Activated T-helper 9 cell treated with anti-CD3 and anti-CD28 coated beads, Interleukin-2, amount 50 U/mL, for 16 hours (primary cell): Measurements from ENCODE around the gene APOL6.
A peak's percentile ranks its signal among the peaks of the same experiment; 100 is the strongest.
"Not testable (repeated sequence)": the region's sequence is repeated elsewhere in the genome, so short reads cannot be mapped to it uniquely, and the experiment has no call there.

ENCODE experiments used
- DNase-seq: peaks from one replicate; pipeline ENCODE4 v3.0.0-alpha.2; 2020; ENCODE audit warnings: low read depth

The APOL6 gene

DNA sequence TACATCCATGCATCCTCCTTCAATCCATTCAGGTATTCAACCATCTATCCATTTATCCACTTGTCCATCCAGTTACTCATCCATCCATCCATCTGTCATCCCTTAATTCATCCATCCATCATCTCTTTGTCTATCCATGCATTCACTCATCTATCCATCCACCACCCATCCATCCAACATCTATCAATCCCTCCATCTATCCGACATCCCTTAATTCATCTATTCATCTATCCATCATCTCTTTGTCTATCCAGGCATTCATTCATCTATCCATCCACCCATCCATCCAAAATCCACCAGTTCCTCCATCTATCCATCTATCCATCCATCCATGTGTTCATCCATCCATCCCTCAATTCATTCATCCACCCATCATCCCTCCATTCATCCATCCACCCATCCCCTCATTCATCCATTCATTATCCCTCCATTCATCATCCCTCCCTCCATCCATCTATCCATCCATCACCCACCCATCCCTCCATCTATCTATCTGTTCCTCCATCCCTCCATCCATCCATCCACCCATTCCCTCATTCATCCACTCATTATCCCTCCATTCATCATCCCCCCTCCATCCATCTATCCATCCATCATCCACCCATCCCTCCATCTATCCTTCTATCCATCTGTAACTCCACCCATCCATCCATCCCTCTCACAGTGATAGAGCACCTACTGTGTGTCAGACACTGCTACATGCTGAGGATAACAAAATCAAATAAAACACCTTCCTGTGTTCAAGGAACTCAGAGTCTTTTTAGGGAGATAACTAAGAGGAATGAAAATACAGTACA is 29.6 kb upstream of the APOL6 start:
- no peak for DNase-seq

GRCh38 chr22:35619336-35620094 is 28.7 kb upstream of the APOL6 start:
- no peak for DNase-seq

DNA sequence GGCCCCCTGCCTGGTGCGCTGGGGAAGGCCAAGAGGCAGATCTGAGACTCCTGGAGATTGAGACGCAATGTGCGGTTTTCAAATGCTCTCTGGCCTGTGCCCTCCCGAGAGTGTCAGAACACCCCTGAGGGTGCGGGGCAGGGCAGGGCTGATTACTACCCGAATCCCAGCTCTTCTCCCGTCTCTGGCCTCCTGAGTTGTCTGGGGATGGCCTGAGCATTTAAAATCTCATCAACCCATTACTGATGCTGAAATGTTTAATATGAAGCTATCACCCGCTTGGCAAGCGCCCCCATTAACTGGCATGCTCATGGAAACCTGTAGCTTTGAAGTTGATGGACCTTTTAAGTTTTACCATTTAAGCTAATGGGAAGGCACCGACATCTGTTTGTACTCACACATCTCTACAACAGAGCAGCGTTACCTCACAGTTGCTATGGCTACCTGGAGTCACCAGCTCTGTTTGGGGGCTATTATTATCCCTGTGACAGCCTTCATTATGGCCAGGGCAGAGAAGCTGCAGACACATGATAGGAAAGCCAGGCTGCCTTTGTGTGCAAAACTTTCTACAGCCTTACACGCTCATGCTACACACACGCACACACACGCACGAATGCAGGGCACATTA is 27.5 kb upstream of the APOL6 start:
- no peak for DNase-seq

- DNase-seq: no peak
These were observed 26.8 kb upstream of the APOL6 start for GRCh38 chr22:35621451-35621850.

- DNase-seq: no peak
These were observed 25.9 kb upstream of the APOL6 start for GRCh38 chr22:35622191-35622913.

DNA sequence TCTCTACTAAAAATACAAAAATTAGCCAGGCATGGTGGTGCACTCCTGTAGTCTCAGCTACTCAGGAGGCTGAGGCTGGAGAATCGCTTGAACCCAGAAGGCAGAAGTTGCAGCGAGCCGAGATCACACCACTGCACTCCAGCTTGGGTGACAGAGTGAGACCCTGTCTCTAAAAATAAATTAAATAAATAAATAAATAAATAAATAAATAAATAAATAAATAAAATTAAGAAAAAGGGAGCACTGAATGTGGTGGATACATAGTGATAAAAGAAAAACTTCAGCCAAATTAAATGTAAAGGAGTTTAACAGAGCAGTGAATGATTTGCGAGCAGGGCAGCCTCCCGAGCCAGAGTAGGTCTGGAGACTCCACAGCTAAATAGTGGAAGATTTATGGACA is 24.4 kb upstream of the APOL6 start:
- not testable (repeated sequence) for DNase-seq

DNA sequence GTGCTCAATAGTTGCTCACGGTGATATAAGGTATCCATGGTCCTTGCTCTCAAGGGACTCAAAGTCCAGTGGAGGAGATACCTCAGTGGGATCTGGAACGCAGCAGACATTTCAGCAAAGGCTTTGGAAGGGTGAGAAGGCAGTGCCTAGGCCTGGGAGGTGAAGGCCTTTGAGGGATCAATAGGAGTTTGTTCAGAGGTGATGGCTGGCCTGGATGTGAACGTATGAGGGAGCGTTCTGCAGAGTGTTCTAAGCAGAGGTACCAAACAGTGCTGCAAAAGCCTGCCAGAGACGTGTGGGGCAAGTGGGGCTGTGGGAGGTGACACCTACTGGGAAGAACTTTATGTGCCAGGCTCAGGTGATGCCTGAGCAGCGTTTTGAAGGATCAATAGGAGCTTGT is 23.7 kb upstream of the APOL6 start:
- no peak for DNase-seq

DNA sequence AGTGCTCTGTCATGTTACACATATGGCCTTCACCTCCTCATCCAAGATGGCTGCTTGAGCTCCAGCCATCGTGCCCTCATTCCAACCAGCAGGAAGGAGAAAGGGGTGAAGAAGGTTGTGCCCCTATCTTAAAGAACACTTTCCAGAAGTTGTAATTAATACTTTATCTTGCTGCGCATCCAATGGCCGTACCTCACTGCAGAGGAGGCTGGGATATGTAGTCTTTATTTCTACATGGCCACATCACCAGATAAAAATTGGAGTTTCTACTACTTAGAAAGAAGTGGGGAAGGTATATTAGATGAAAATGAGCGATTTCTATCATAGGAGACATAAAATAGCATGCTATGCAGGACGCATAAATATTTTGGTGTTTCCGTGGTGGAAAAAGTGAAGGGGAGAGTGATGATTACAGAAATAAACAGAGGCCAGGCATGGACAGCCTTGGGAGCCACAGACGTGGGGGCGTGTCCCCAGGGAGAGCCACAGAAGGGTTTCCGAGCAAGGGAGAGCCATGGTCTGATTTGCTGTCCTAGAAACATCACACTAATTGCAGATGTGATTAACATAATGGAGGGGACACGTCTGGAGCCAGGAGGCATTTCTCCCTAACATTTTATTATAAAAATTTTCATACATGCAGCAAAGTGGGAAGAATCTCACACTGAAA is 22.3 kb upstream of the APOL6 start:
- DNase-seq: no peak

DNA sequence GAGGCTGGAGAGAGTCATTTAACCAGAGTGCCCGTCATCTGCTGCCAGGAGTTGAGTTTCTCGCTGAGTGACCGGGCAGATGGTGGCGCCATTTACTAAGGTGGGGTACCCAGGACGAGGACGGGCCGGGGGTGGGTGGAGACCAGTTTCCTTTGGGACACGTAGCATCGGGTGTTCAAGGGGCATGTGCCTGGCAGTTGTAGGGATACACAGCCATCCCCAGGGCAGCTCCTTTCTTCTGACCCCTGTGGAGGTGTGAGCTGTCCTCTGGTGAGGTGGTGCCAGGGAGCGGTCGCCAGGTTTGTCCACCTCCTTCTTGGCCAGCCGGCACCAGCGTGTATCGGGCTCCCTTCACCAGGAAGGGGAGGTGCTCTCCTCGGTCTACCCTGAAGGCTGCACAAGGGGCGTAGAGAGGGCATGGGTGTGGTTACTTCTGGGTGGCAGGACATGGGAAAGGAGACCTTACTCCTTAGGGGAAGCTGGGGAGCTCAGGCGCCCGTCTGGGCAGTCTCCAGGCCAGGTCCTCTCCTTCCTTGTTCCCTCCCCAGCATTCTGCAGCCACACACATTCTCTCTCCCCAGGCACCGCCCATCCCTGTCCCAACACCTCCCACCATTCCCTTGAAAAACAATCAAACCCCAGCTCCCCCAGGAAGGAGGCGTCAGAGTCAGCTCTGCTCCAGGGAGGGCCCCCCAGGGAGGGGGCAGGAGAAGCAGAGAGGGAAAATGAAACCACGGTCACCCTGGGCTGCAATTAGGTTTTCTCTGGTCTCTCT is 20.8 kb upstream of the APOL6 start:
- peak; percentile 28 for DNase-seq

DNA sequence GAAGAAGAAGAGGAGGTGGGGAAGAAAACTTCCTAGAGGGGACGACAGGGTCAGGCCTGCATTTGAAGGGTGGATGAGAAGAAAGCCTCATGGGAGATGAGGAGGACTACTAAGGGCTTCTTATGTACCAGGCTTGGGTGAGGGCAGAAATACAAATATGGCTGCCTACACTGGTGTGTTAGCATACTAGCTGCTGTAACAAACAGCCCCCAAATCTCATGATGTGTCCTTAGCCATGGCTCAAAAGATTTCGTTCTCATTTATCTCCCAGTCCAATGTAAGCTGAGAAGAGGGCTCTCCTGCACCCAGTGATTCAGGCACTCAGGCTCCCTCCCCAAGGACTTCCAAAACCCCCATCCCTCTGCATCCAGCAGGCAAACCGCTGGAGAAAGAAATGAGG is 19.5 kb upstream of the APOL6 start:
- no peak for DNase-seq

DNA sequence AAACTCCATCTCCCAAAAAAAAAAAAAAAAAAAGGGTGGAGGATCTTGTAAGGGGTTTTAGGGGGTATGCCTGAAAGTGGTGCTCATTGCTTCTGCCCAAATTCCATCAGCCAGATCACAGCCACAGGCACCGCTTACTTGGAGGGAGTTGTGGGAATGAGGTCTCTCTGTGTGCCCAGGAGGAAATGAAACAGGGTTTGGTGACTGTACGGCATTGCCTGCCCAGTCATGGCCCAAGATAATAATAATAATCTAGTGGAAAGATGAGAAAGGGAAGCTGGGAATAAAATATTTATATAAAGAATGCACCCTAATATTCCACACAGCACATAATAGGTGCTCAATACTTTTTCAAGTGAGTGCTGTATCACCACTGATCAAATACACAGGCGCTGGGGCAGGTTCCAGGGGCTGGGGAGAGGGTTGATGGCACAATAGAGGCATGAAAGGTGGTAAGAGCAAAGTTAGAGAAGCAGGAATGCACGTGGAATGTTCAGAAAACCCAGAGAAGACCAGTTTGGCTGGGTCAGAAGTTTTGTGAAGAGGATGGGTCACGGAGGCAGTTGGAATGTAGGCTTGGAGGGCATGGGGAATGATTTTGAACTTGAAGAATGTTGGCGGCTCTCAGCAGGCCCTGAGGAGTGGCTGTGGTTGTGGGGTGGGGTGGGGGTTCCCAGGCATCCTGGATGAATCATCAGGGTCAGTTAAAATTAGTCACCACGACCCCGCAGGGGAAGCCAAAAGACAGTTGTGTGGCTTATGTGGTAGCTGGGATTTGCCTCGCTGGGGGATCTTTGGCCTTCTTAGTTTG is 18.6 kb upstream of the APOL6 start:
- DNase-seq: peak; percentile 40

- no peak for DNase-seq
These were observed 17.9 kb upstream of the APOL6 start for GRCh38 chr22:35630387-35630793.

GRCh38 chr22:35630891-35631290 is 17.4 kb upstream of the APOL6 start:
- DNase-seq: no peak

GRCh38 chr22:35631597-35631996 is 16.6 kb upstream of the APOL6 start:
- DNase-seq: no peak

GRCh38 chr22:35632935-35633334 is 15.3 kb upstream of the APOL6 start:
- no peak for DNase-seq

GRCh38 chr22:35633520-35633919 is 14.7 kb upstream of the APOL6 start:
- DNase-seq: no peak

- no peak for DNase-seq
These were observed 14.2 kb upstream of the APOL6 start for GRCh38 chr22:35634015-35634414.

- DNase-seq: no peak
These were observed 13.2 kb upstream of the APOL6 start for GRCh38 chr22:35634943-35635540.

GRCh38 chr22:35637254-35637653 is 11.0 kb upstream of the APOL6 start:
- no peak for DNase-seq

DNA sequence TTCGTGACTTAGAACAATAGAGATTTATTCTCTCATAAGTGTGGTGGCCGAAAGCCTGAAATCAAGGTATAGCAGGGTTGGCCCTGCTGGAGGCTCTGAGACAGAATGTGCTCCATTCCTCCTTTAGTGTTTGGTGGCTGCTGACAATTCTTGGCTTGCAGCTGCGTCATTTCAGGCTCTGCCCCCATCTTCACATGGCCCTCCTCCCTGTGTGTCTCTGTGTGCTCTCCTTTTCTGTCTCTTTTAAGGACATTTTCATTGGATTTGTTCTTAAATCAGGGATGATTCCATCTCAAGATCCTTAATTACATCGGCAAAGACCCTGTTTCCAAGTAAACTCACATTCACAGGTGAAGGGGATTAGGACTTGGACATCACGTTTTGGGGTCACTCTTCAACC is 10.2 kb upstream of the APOL6 start:
- DNase-seq: no peak
